ENCODE results near the gene TBL3. TPM values are rescaled to one million over a fixed set of nuclear protein-coding genes. Genes with fewer than 3 reads are reported as not detected.

Gene TBL3
- total RNA-seq, 2 experiments from 2014 or later: 12.7 to 15.5 TPM

DNA sequence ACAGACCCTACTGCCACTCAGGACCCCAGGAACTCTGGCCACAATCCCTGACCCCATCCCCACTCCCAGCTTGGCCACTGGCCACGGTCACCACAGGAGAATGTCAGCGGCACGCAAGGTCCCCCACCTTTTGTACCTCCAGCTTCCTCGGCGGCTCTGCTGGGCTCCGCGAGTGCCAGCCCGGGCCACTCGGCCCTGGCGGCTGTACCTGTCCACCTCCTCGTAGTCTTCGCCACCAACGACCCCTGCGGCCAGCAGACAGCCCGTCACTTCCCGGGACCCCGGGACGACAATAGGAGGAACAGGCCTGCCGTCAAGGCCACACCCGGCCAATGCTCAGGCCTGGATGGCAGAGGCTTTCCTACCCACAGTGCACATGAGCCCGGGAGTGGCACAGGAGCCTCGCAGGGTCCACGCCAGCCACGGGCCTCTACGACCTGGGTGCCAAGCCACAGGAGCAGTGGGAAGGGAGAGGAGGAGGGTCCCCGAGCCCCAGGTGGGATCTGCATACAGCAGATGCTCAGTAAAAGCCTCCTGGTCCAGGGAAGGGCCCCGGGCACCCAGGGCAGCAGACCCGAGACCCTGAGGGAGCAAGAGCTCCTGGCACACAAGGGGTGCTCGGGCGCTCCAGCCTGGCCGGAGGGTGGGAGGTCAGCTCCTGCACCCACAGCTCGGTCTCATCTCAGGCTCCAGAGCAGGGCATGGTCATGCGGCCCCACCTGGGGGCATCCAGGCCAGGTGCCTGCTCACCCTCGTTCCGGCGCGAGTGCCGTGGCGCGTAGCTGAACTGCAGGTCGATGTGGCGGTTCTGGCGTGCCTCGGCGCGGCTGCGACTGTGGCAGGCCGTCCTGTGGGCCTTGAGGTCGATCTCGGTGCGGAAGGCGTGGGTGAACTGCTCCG, 29.9 kb downstream of the TBL3 start:
- Mint-ChIP-seq H3K27ac (no peak overlapping the region), H3K9me3 (no peaks in the 10 kb centered on the region), H3K4me1 (ENCODE audit: low read depth) (peaks cover 12% of the 10 kb centered on the region), H3K36me3 (ENCODE audit: low read depth) (peaks cover 38% of the 10 kb centered on the region), H3K4me3 (no peak overlapping the region), H3K27me3 (no peaks in the 10 kb centered on the region)
- Histone ChIP-seq H3K36me3 (ENCODE audit: insufficient read depth, low read length) (peaks cover 64% of the 10 kb centered on the region), H3K27me3 (ENCODE audit: control insufficient read depth in 1 of 2, insufficient read depth in 2 of 2, low read length in 2 of 2) (no peaks in the 10 kb centered on the region), H3K4me1 (ENCODE audit: insufficient read depth, low read length) (peaks cover 34% of the 10 kb centered on the region), H3K27ac (ENCODE audit: low read depth in 1 of 2, low read length in 2 of 2) (no peak overlapping the region), H3K4me3 (ENCODE audit: low read length) (no peak overlapping the region), H3K9me3 (ENCODE audit: control insufficient read depth in 1 of 2, insufficient read depth in 1 of 2, low read length in 2 of 2) (no peaks in the 10 kb centered on the region)
- CTCF ChIA-PET: no interaction called here
- ATAC-seq (ENCODE audit: poor library complexity) (no peak), DNase-seq (no peak)
- intact Hi-C loops (cut with DNase I, micrococcal nuclease): no loop called here
- TF ChIP-seq, protein P1, sequence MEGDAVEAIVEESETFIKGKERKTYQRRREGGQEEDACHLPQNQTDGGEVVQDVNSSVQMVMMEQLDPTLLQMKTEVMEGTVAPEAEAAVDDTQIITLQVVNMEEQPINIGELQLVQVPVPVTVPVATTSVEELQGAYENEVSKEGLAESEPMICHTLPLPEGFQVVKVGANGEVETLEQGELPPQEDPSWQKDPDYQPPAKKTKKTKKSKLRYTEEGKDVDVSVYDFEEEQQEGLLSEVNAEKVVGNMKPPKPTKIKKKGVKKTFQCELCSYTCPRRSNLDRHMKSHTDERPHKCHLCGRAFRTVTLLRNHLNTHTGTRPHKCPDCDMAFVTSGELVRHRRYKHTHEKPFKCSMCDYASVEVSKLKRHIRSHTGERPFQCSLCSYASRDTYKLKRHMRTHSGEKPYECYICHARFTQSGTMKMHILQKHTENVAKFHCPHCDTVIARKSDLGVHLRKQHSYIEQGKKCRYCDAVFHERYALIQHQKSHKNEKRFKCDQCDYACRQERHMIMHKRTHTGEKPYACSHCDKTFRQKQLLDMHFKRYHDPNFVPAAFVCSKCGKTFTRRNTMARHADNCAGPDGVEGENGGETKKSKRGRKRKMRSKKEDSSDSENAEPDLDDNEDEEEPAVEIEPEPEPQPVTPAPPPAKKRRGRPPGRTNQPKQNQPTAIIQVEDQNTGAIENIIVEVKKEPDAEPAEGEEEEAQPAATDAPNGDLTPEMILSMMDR (IDR thresholded peaks at IDR 0.05): no peak
- POLR2A ChIA-PET: no interaction called here

- Mint-ChIP-seq H3K9me3 (no peaks in the 10 kb centered on the region), H3K27ac (no peak overlapping the region), H3K4me3 (no peak overlapping the region), H3K4me1 (ENCODE audit: low read depth) (peaks cover 19% of the 10 kb centered on the region), H3K36me3 (ENCODE audit: low read depth) (peaks cover 33% of the 10 kb centered on the region), H3K27me3 (no peaks in the 10 kb centered on the region)
- ChIA-PET CTCF (interaction anchor here (0.9 to 1.6 kb wide), 3 partner anchors 14 to 176 kb away, joined by 3 to 10 read pairs (median 5); partner anchors contain the start of genes FAHD1 and NDUFB10), POLR2A (interaction anchor here (1.8 to 2.0 kb wide), 2 partner anchors 38 to 153 kb away, joined by 8 to 11 read pairs; partner anchors contain the start of genes RPS2 and TRAF7)
- ATAC-seq (ENCODE audit: poor library complexity) (no peak), DNase-seq (peak in 1 of 14 experiments; percentile 1)
- TF ChIP-seq, protein P1 (IDR thresholded peaks at IDR 0.05): no peak
- Histone ChIP-seq H3K4me1 (ENCODE audit: insufficient read depth, low read length) (peaks cover 43% of the 10 kb centered on the region), H3K36me3 (ENCODE audit: insufficient read depth, low read length) (peaks cover 64% of the 10 kb centered on the region), H3K4me3 (ENCODE audit: low read length) (no peak overlapping the region), H3K9me3 (ENCODE audit: control insufficient read depth in 1 of 2, insufficient read depth in 1 of 2, low read length in 2 of 2) (no peaks in the 10 kb centered on the region), H3K27me3 (ENCODE audit: control insufficient read depth in 1 of 2, insufficient read depth in 2 of 2, low read length in 2 of 2) (no peaks in the 10 kb centered on the region), H3K27ac (ENCODE audit: low read depth in 1 of 2, low read length in 2 of 2) (no peak overlapping the region)
- intact Hi-C loops (cut with DNase I, micrococcal nuclease): no loop called here
Measured at GRCh38 chr16:2002406-2003230, 30.8 kb downstream of the TBL3 start.

GRCh38 chr16:2003231-2003826, 31.5 kb downstream of the TBL3 start:
- no peaks in the 10 kb centered on the region for H3K9me3 ChIP-seq (ENCODE audit: control insufficient read depth in 1 of 2, insufficient read depth in 1 of 2, low read length in 2 of 2)
- intact Hi-C loops (cut with DNase I, micrococcal nuclease): no loop called here
- TF ChIP-seq, protein P1 (IDR thresholded peaks at IDR 0.05): no peak
- no peak for ATAC-seq (ENCODE audit: poor library complexity)
- no peak overlapping the region for H3K4me3 Mint-ChIP-seq
- CTCF ChIA-PET: interaction anchor here (0.6 to 1.6 kb wide), 13 partner anchors 8 to 176 kb away, joined by 3 to 17 read pairs (median 5); partner anchors contain the start of genes FAHD1, GFER, NDUFB10 and TRAF7
- no peak overlapping the region for H3K4me3 ChIP-seq (ENCODE audit: low read length)
- no peaks in the 10 kb centered on the region for H3K27me3 ChIP-seq (ENCODE audit: control insufficient read depth in 1 of 2, insufficient read depth in 2 of 2, low read length in 2 of 2)
- no peak overlapping the region for H3K27ac ChIP-seq (ENCODE audit: low read depth in 1 of 2, low read length in 2 of 2)
- peaks cover 31% of the 10 kb centered on the region for H3K36me3 Mint-ChIP-seq (ENCODE audit: low read depth)
- peaks cover 64% of the 10 kb centered on the region for H3K36me3 ChIP-seq (ENCODE audit: insufficient read depth, low read length)
- peaks cover 50% of the 10 kb centered on the region for H3K4me1 ChIP-seq (ENCODE audit: insufficient read depth, low read length)
- POLR2A ChIA-PET: interaction anchor here (1.0 to 2.2 kb wide), 5 partner anchors 10 to 152 kb away, joined by 4 to 11 read pairs (median 7); partner anchors contain the start of genes GFER, RPS2 and TRAF7
- H3K9me3 Mint-ChIP-seq: no peaks in the 10 kb centered on the region
- peaks cover 26% of the 10 kb centered on the region for H3K4me1 Mint-ChIP-seq (ENCODE audit: low read depth)
- peak in 1 of 14 experiments; percentile 0 for DNase-seq
- H3K27me3 Mint-ChIP-seq: no peaks in the 10 kb centered on the region
- H3K27ac Mint-ChIP-seq: no peak overlapping the region

All from CD4-positive, alpha-beta T cell (primary cell).